HG03135 (cell line): ENCODE measurements around the gene ITGB8.

ENCODE experiments used
- ATAC-seq: cut with Tn5 transposase; IDR thresholded peaks from one replicate; pipeline ENCODE4 v1.9.1; 2021; ENCODE audit warnings: mild to moderate bottlenecking, moderate library complexity; ENCODE audit not compliant: unreplicated experiment

Gene ITGB8

GRCh38 chr7:20450536-20450935, 119.8 kb downstream of the ITGB8 start:
- ATAC-seq: no peak

GRCh38 chr7:20454202-20454601, 123.5 kb downstream of the ITGB8 start:
- ATAC-seq: no peak

- ATAC-seq: no peak
Observed at GRCh38 chr7:20456701-20457100, 126.0 kb downstream of the ITGB8 start.

- no peak for ATAC-seq
Observed at GRCh38 chr7:20458521-20458920, 127.8 kb downstream of the ITGB8 start.

GRCh38 chr7:20459419-20459818, 128.7 kb downstream of the ITGB8 start:
- no peak for ATAC-seq

- no peak for ATAC-seq
Observed at GRCh38 chr7:20464891-20465290, 134.2 kb downstream of the ITGB8 start.
